Measurements from ENCODE around the gene ERBIN. TPM values are rescaled to one million over a fixed set of nuclear protein-coding genes. Genes with fewer than 3 reads are reported as not detected.

The ERBIN gene
- total and polyA plus RNA-seq, 9 of the 15 experiments (the other 6 are each of a cell fraction or from before 2014, with no cell fraction given): 11.9 to 72.8 (median 41.7) TPM

GRCh38 chr5:66009277-66009676, 82.9 kb downstream of the ERBIN start:
- H3K36me3 ChIP-seq (ENCODE audit: control insufficient read depth, insufficient read depth, low read length): peaks cover 24% of the 10 kb centered on the region
- no peaks in the 10 kb centered on the region for H3K9me3 ChIP-seq (replicated peaks; ENCODE audit: control insufficient read depth, insufficient read depth, low read depth, low read length)
- no peaks in the 10 kb centered on the region for H3K9me1 ChIP-seq (ENCODE audit: control insufficient read depth, insufficient read depth, low read length)
- peaks cover 36% of the 10 kb centered on the region for H3K79me2 ChIP-seq (ENCODE audit: control insufficient read depth, insufficient read depth, low read length)
- intact Hi-C loops (cut with micrococcal nuclease): no loop called here
- in situ Hi-C loops (cut with MboI): no loop called here
- FAIRE-seq (no peak), DNase-seq (ENCODE audit: extremely low read depth in 1 of 4, low spot score in 3 of 4) (no peak), ATAC-seq (no peak)
- ChIA-PET POLR2A (no interaction called here), CTCF (ENCODE audit: low intra/inter-chr PET ratio) (no interaction called here)
- no peak overlapping the region for H3K4me2 ChIP-seq (ENCODE audit: insufficient read depth, low read length)
- no peaks in the 10 kb centered on the region; the same call in 1 of the 2 replicates for H4K20me1 ChIP-seq (replicated peaks; ENCODE audit: control insufficient read depth, insufficient read depth, low read length)
- no peak overlapping the region for H2AFZ ChIP-seq (ENCODE audit: low read depth, low read length)
- no peaks in the 10 kb centered on the region for H3K27me3 ChIP-seq (ENCODE audit: control insufficient read depth in 2 of 2, insufficient read depth in 2 of 2, low read length in 2 of 2)
- TF ChIP-seq, protein P1, sequence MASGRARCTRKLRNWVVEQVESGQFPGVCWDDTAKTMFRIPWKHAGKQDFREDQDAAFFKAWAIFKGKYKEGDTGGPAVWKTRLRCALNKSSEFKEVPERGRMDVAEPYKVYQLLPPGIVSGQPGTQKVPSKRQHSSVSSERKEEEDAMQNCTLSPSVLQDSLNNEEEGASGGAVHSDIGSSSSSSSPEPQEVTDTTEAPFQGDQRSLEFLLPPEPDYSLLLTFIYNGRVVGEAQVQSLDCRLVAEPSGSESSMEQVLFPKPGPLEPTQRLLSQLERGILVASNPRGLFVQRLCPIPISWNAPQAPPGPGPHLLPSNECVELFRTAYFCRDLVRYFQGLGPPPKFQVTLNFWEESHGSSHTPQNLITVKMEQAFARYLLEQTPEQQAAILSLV (tag; IDR thresholded peaks at IDR 0.05): no peak
- TF ChIP-seq FOSL1 (tag; conservative IDR thresholded peaks at IDR 0.05): no peak
- TF ChIP-seq POLR2A (conservative IDR thresholded peaks at IDR 0.05): no peak
- TF ChIP-seq ERF (CRISPR knock-in tag; IDR thresholded peaks at IDR 0.05): no peak
- no peak for TF ChIP-seq MECOM (CRISPR knock-in tag; IDR thresholded peaks at IDR 0.05)
- no peak for TF ChIP-seq CLOCK (CRISPR knock-in tag; IDR thresholded peaks at IDR 0.05; ENCODE audit: borderline replicate concordance)
- TF ChIP-seq HNRNPUL1 (IDR thresholded peaks at IDR 0.05; ENCODE audit: low read length): no peak
- no peak for TF ChIP-seq E2F3 (CRISPR knock-in tag; IDR thresholded peaks at IDR 0.05)
- no peak for TF ChIP-seq ETV5 (CRISPR knock-in tag; IDR thresholded peaks at IDR 0.05; ENCODE audit: low read depth)
- BruUV-seq (replicated peaks): no TSS peak
- no peak overlapping the region for H3K4me3 ChIP-seq
- H3K4me1 ChIP-seq (replicated peaks in 1 of 2; ENCODE audit: control insufficient read depth in 2 of 2, insufficient read depth in 2 of 2, low read length in 2 of 2): no peaks in the 10 kb centered on the region
- no peak overlapping the region for H3K9ac ChIP-seq (ENCODE audit: insufficient read depth in 1 of 2, low read depth in 2 of 2, low read length in 2 of 2)
- H3K27ac ChIP-seq (ENCODE audit: extremely low read depth, low read depth, low read length): no peak overlapping the region
- 96% methylated on average over 2 of the region's 2 CpGs for WGBS (ENCODE audit: insufficient coverage, low coverage, missing lambda C conversion rate)

All from K562 (cell line).